Activated CD8-positive, alpha-beta T cell treated with anti-CD3 and anti-CD28 coated beads for 36 hours (primary cell): ENCODE data around the gene TNNI2. TPM values are rescaled to one million over a fixed set of nuclear protein-coding genes. Genes with fewer than 3 reads are reported as not detected.

Source experiments
- ATAC-seq: fragments of 200-7000 bp; cut with Tn5 transposase; one replicate; pipeline ENCODE4 v1.10.0; 2021; ENCODE audit warnings: mild to moderate bottlenecking, moderate library complexity
- CTCF ChIA-PET: fragments of 350-600 bp; sonication (Branson Sonifier 250); formaldehyde crosslinking; loops from one replicate; lab custom pipeline; 2021; ENCODE audit warnings: antibody characterized with exemption; lab: Charles Lee
- POLR2A ChIA-PET: fragments of 350-600 bp; sonication (Branson Sonifier 250); formaldehyde crosslinking; loops from one replicate; lab custom pipeline; 2021; ENCODE audit warnings: antibody characterized with exemption; lab: Charles Lee
- DNase-seq: peaks from one replicate; pipeline ENCODE4 v3.0.0-alpha.2; 2020
- H3K27ac Mint-ChIP-seq: one replicate; pipeline ENCODE4 v1.8.0; 2021; ENCODE audit warnings: mild to moderate bottlenecking, mixed read lengths
- H3K27me3 Mint-ChIP-seq: one replicate; pipeline ENCODE4 v1.8.0; 2021; ENCODE audit warnings: mixed read lengths
- H3K36me3 Mint-ChIP-seq: one replicate; pipeline ENCODE4 v1.8.0; 2021; ENCODE audit warnings: low read depth, mixed read lengths
- H3K4me1 Mint-ChIP-seq: one replicate; pipeline ENCODE4 v1.8.0; 2021; ENCODE audit warnings: low read depth, mixed read lengths
- H3K4me3 Mint-ChIP-seq: one replicate; pipeline ENCODE4 v1.8.0; 2021; ENCODE audit warnings: mild to moderate bottlenecking, moderate library complexity, mixed read lengths
- H3K9me3 Mint-ChIP-seq: one replicate; pipeline ENCODE4 v1.8.0; 2021; ENCODE audit warnings: mixed read lengths
- CTCF ChIP-seq: fragments of 200-600 bp; IDR thresholded peaks from one replicate; pipeline ENCODE4 v1.8.0; 2022; ENCODE audit warnings: antibody characterized with exemption, mild to moderate bottlenecking
- intact Hi-C: fragments of 100-400 bp; cut with micrococcal nuclease; formaldehyde crosslinking; loops from one replicate; pipeline ENCODE4 v1.10.0; 2022
- total RNA-seq, 2 experiments: library from RNA; stranded (reverse); gene quantifications; one replicate each; pipeline ENCODE4 v1.2.3, GENCODE V29; 2021

Gene TNNI2
- total RNA-seq, 2 experiments from 2014 or later: 0.92 TPM; not detected in 1

- TF ChIP-seq CTCF: no peak
- H3K27ac Mint-ChIP-seq: no peak overlapping the region
- no peak for DNase-seq
- POLR2A ChIA-PET: no interaction called here
- H3K9me3 Mint-ChIP-seq: no peaks in the 10 kb centered on the region
- H3K27me3 Mint-ChIP-seq: no peaks in the 10 kb centered on the region
- no peak for ATAC-seq
- no peak overlapping the region for H3K4me3 Mint-ChIP-seq
- no peaks in the 10 kb centered on the region for H3K4me1 Mint-ChIP-seq
- intact Hi-C loops: loop anchor here (5.0 kb wide), 1 partner anchor 177 kb away; no protein-coding TSS in a partner anchor
- CTCF ChIA-PET: interaction anchor here (1.3 to 7.8 kb wide), 5 partner anchors 128 to 175 kb away, joined by 3 to 336 read pairs (median 24); no protein-coding TSS in a partner anchor
- H3K36me3 Mint-ChIP-seq: no peaks in the 10 kb centered on the region
Observed at GRCh38 chr11:1829039-1829820, 9.6 kb upstream of the TNNI2 start.

GRCh38 chr11:1830004-1830321 lies 8.8 kb upstream of the TNNI2 start:
- no peak for ATAC-seq
- no peaks in the 10 kb centered on the region for H3K27me3 Mint-ChIP-seq
- POLR2A ChIA-PET: interaction anchor here (1.2 kb wide), 1 partner anchor 123 kb away, joined by 3 read pairs; no protein-coding TSS in a partner anchor
- no peak overlapping the region for H3K27ac Mint-ChIP-seq
- H3K4me3 Mint-ChIP-seq: no peak overlapping the region
- intact Hi-C loops: no loop called here
- CTCF ChIA-PET: interaction anchor here (0.7 to 7.8 kb wide), 5 partner anchors 6 to 176 kb away, joined by 3 to 336 read pairs (median 22); no protein-coding TSS in a partner anchor
- H3K4me1 Mint-ChIP-seq: no peaks in the 10 kb centered on the region
- no peaks in the 10 kb centered on the region for H3K9me3 Mint-ChIP-seq
- DNase-seq: no peak
- no peak for TF ChIP-seq CTCF
- no peaks in the 10 kb centered on the region for H3K36me3 Mint-ChIP-seq

GRCh38 chr11:1830322-1831223 lies 8.2 kb upstream of the TNNI2 start:
- H3K27me3 Mint-ChIP-seq: no peaks in the 10 kb centered on the region
- no peaks in the 10 kb centered on the region for H3K36me3 Mint-ChIP-seq
- DNase-seq (no peak), ATAC-seq (no peak)
- POLR2A ChIA-PET: interaction anchor here (0.6 to 1.2 kb wide), 2 partner anchors 123 to 124 kb away, joined by 3 read pairs; no protein-coding TSS in a partner anchor
- no peak overlapping the region for H3K27ac Mint-ChIP-seq
- no peaks in the 10 kb centered on the region for H3K4me1 Mint-ChIP-seq
- no peaks in the 10 kb centered on the region for H3K9me3 Mint-ChIP-seq
- CTCF ChIA-PET: interaction anchor here (0.7 to 7.8 kb wide), 8 partner anchors 7 to 177 kb away, joined by 3 to 336 read pairs (median 26); partner anchors contain the start of gene KRTAP5-6
- H3K4me3 Mint-ChIP-seq: no peak overlapping the region
- TF ChIP-seq CTCF: no peak
- intact Hi-C loops: no loop called here

- no peak for TF ChIP-seq CTCF
- intact Hi-C loops: loop anchor here (2.0 kb wide), 1 partner anchor 137 kb away; no protein-coding TSS in a partner anchor
- no peak for DNase-seq
- POLR2A ChIA-PET: interaction anchor here (0.6 kb wide), 1 partner anchor 125 kb away, joined by 3 read pairs; no protein-coding TSS in a partner anchor
- no peak for ATAC-seq
- Mint-ChIP-seq H3K4me3 (no peak overlapping the region), H3K9me3 (no peaks in the 10 kb centered on the region), H3K4me1 (no peaks in the 10 kb centered on the region), H3K27me3 (no peaks in the 10 kb centered on the region), H3K27ac (no peak overlapping the region), H3K36me3 (no peaks in the 10 kb centered on the region)
- CTCF ChIA-PET: interaction anchor here (0.5 to 7.8 kb wide), 29 partner anchors 8 to 320 kb away, joined by 3 to 336 read pairs (median 8); partner anchors contain the start of genes KRTAP5-5, KRTAP5-6 and PRR33
Observed at GRCh38 chr11:1831338-1832210, 7.2 kb upstream of the TNNI2 start.
